ENCODE results near the gene FIBP. TPM values are rescaled to one million over a fixed set of nuclear protein-coding genes. Genes with fewer than 3 reads are reported as not detected.
"Not testable (repeated sequence)": the region's sequence is repeated elsewhere in the genome, so short reads cannot be mapped to it uniquely, and the experiment has no call there.

Gene FIBP
- total RNA-seq, 1 experiment from 2014 or later, result 295 TPM

GRCh38 chr11:65903068-65903481 is 14.8 kb upstream of the FIBP start:
- Histone ChIP-seq H3K4me1 (replicated peaks) (peaks cover 58% of the 10 kb centered on the region), H3K27ac (peak overlapping the region; percentile 90), H3K4me3 (peak overlapping the region; percentile 3; the same call in 1 of the 2 replicates), H3K27me3 (replicated peaks) (no peaks in the 10 kb centered on the region), H3K9me3 (replicated peaks) (no peaks in the 10 kb centered on the region), H3K36me3 (peaks cover 21% of the 10 kb centered on the region)
- DNase-seq (ENCODE audit: low read depth in 1 of 2, low spot score in 2 of 2), result peak; percentile 99 to 100

GRCh38 chr11:65900899-65901180 is 12.6 kb upstream of the FIBP start:
- peak overlapping the region; percentile 91 for H3K4me3 ChIP-seq

GRCh38 chr11:65900125-65900898 is 12.0 kb upstream of the FIBP start, which contains the start of gene FOSL1:
FOSL1 (minus strand) TSS chr11:65900388; CDS start chr11:65900339, 49 bp downstream.
- H3K9me3 ChIP-seq (replicated peaks), result no peaks in the 10 kb centered on the region
- no peaks in the 10 kb centered on the region for H3K27me3 ChIP-seq (replicated peaks)
- peak within 1 kb of the TSS; percentile 93 for H3K27ac ChIP-seq
- H3K4me1 ChIP-seq (replicated peaks), result peaks cover 74% of the 10 kb centered on the region
- peak; percentile 100 for DNase-seq (ENCODE audit: low read depth in 1 of 2, low spot score in 2 of 2)
- H3K4me3 ChIP-seq, result peak within 1 kb of the TSS; percentile 91
- peaks cover 48% of the 10 kb centered on the region for H3K36me3 ChIP-seq

More at GRCh38 chr11:65900899-65901180, 12.6 kb upstream of the FIBP start:
- peaks cover 42% of the 10 kb centered on the region for H3K36me3 ChIP-seq
- H3K4me1 ChIP-seq (replicated peaks), result peaks cover 69% of the 10 kb centered on the region
- no peak for DNase-seq (ENCODE audit: low read depth in 1 of 2, low spot score in 2 of 2)
- H3K9me3 ChIP-seq (replicated peaks), result no peaks in the 10 kb centered on the region
- H3K27ac ChIP-seq, result peak overlapping the region; percentile 55
- no peaks in the 10 kb centered on the region for H3K27me3 ChIP-seq (replicated peaks)

GRCh38 chr11:65899356-65900124 is 11.3 kb upstream of the FIBP start:
- peak overlapping the region; percentile 91 for H3K4me3 ChIP-seq
- H3K27me3 ChIP-seq (replicated peaks), result no peaks in the 10 kb centered on the region
- DNase-seq (ENCODE audit: low read depth in 1 of 2, low spot score in 2 of 2), result peak; percentile 96
- H3K9me3 ChIP-seq (replicated peaks), result no peaks in the 10 kb centered on the region
- peak overlapping the region; percentile 93 for H3K27ac ChIP-seq
- peaks cover 74% of the 10 kb centered on the region for H3K4me1 ChIP-seq (replicated peaks)
- peaks cover 55% of the 10 kb centered on the region for H3K36me3 ChIP-seq

- H3K4me3 ChIP-seq, result peak overlapping the region; percentile 91
- peaks cover 63% of the 10 kb centered on the region for H3K36me3 ChIP-seq
- no peaks in the 10 kb centered on the region for H3K27me3 ChIP-seq (replicated peaks)
- no peaks in the 10 kb centered on the region for H3K9me3 ChIP-seq (replicated peaks)
- peaks cover 72% of the 10 kb centered on the region for H3K4me1 ChIP-seq (replicated peaks)
- DNase-seq (ENCODE audit: low read depth in 1 of 2, low spot score in 2 of 2), result no peak
- H3K27ac ChIP-seq, result peak overlapping the region; percentile 93
Measured at GRCh38 chr11:65898656-65899355, 10.5 kb upstream of the FIBP start.

- no peak overlapping the region for H3K27ac ChIP-seq
- H3K27me3 ChIP-seq (replicated peaks), result no peaks in the 10 kb centered on the region
- H3K36me3 ChIP-seq, result peaks cover 79% of the 10 kb centered on the region
- peak overlapping the region; percentile 6; the same call in 1 of the 2 replicates for H3K4me3 ChIP-seq
- H3K4me1 ChIP-seq (replicated peaks), result peaks cover 66% of the 10 kb centered on the region
- no peak for DNase-seq (ENCODE audit: low read depth in 1 of 2, low spot score in 2 of 2)
- no peaks in the 10 kb centered on the region for H3K9me3 ChIP-seq (replicated peaks)
Measured at GRCh38 chr11:65897020-65897471, 8.8 kb upstream of the FIBP start.

GRCh38 chr11:65896034-65896999 is 8.0 kb upstream of the FIBP start:
- H3K4me1 ChIP-seq (replicated peaks), result peaks cover 66% of the 10 kb centered on the region
- no peak overlapping the region for H3K4me3 ChIP-seq
- no peak overlapping the region for H3K27ac ChIP-seq
- H3K9me3 ChIP-seq (replicated peaks), result no peaks in the 10 kb centered on the region
- peak in 1 of 2 experiments; percentile 59 for DNase-seq (ENCODE audit: low read depth in 1 of 2, low spot score in 2 of 2)
- peaks cover 86% of the 10 kb centered on the region for H3K36me3 ChIP-seq
- H3K27me3 ChIP-seq (replicated peaks), result no peaks in the 10 kb centered on the region

- no peak overlapping the region for H3K27ac ChIP-seq
- no peak for DNase-seq (ENCODE audit: low read depth in 1 of 2, low spot score in 2 of 2)
- H3K9me3 ChIP-seq (replicated peaks), result 0 out of 2 replicates have a peak, but pooled peaks cover 2% of the 10 kb centered on the region
- peaks cover 94% of the 10 kb centered on the region for H3K36me3 ChIP-seq
- H3K4me3 ChIP-seq, result no peak overlapping the region
- H3K27me3 ChIP-seq (replicated peaks), result no peaks in the 10 kb centered on the region
- peaks cover 66% of the 10 kb centered on the region for H3K4me1 ChIP-seq (replicated peaks)
Measured at GRCh38 chr11:65895482-65895981, 7.3 kb upstream of the FIBP start.

- Histone ChIP-seq H3K27me3 (replicated peaks) (no peaks in the 10 kb centered on the region), H3K4me3 (no peak overlapping the region), H3K9me3 (replicated peaks) (0 out of 2 replicates have a peak, but pooled peaks cover 2% of the 10 kb centered on the region), H3K4me1 (replicated peaks) (peaks cover 79% of the 10 kb centered on the region), H3K36me3 (peaks cover 94% of the 10 kb centered on the region), H3K27ac (no peak overlapping the region)
- DNase-seq (ENCODE audit: low read depth in 1 of 2, low spot score in 2 of 2), result peak in 1 of 2 experiments; percentile 57
Measured at GRCh38 chr11:65894034-65894591, 5.8 kb upstream of the FIBP start.

GRCh38 chr11:65892661-65893317 is 4.5 kb upstream of the FIBP start:
- H3K27ac ChIP-seq, result no peak overlapping the region
- H3K9me3 ChIP-seq (replicated peaks), result 0 out of 2 replicates have a peak, but pooled peaks cover 2% of the 10 kb centered on the region
- no peaks in the 10 kb centered on the region for H3K27me3 ChIP-seq (replicated peaks)
- peaks cover 86% of the 10 kb centered on the region for H3K36me3 ChIP-seq
- H3K4me1 ChIP-seq (replicated peaks), result peaks cover 79% of the 10 kb centered on the region
- peak; percentile 33 to 58 for DNase-seq (ENCODE audit: low read depth in 1 of 2, low spot score in 2 of 2)
- H3K4me3 ChIP-seq, result no peak overlapping the region

- H3K9me3 ChIP-seq (replicated peaks); H3K27ac ChIP-seq; H3K27me3 ChIP-seq (replicated peaks); DNase-seq (ENCODE audit: low read depth in 1 of 2, low spot score in 2 of 2): not testable (repeated sequence)
- Histone ChIP-seq H3K4me1 (replicated peaks) (peaks cover 78% of the 10 kb centered on the region), H3K4me3 (peak overlapping the region; percentile 51), H3K36me3 (peaks cover 84% of the 10 kb centered on the region)
Measured at GRCh38 chr11:65892137-65892540, 3.9 kb upstream of the FIBP start.
